Stimulated activated CD8-positive, alpha-beta memory T cell treated with anti-CD3 and anti-CD28 coated beads, Interleukin-15, amount 100 ng/mL, for 24 hours (primary cell): ENCODE results near the gene PPP6R3.

Experiments used
- DNase-seq: peaks from one replicate; pipeline ENCODE4 v3.0.0-alpha.2; 2020; ENCODE audit warnings: low read depth

PPP6R3 gene

DNA sequence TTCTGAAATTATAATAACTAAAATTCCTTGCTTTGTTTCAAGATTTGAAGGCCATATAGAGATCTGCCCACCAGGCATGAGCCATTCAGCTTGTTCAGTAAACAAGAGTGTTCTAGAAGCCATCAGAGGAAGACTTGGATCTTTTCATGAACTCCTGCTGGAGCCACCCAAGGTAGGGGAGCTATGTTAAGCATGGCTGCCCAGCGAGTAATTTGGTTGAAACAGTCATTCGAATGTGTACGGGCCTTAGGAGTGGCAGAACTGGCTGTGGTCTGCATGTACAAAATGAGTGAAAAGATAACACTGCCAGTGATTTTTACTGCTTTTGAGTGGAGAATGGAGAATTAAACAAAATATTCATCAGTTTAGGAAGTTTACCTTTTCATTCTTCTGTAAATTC, 103.7 kb downstream of the PPP6R3 start:
- no peak for DNase-seq

DNA sequence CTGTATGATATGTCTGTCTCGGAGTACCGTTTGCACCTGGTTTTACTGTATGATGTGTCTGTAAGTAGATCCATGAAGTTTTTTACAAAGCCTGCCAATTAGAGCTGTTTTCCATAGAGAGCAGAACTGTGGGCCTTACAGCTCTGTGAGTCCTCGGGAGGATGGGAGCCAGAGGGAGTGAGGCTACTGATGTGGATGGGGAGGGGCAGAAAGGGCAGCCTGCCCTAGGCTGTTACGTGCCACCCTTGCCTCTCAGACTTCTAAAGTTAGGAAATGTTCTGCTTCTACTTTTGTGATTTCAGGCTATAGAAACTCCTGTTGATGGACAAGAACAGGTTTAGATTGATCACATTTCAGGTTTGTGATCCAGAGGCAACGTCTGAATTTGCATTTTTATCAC, 105.2 kb downstream of the PPP6R3 start:
- no peak for DNase-seq

DNA sequence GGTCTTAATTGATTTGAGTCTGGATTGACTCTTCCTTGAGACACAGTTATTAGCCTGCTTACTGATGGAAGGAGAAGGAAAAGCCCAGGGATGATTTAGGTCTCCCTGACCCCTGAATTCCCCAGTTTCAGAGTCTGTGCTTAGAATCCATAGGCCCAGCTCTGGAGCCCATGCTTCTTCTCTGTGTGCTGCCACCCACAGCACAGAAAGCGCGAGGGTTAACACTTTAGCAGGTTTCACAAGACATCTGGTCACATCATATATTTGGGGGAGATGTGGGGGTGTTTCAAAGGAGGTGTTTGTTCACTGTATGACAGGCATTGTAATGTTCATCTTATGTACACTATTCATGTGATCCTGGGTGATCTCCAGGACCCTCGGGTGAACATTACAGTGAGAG, 107.0 kb downstream of the PPP6R3 start:
- no peak for DNase-seq

GRCh38 chr11:68569357-68569756, 108.8 kb downstream of the PPP6R3 start:
- DNase-seq: no peak

GRCh38 chr11:68570691-68571090, 110.1 kb downstream of the PPP6R3 start:
- no peak for DNase-seq

GRCh38 chr11:68574308-68574707, 113.8 kb downstream of the PPP6R3 start:
- no peak for DNase-seq

DNA sequence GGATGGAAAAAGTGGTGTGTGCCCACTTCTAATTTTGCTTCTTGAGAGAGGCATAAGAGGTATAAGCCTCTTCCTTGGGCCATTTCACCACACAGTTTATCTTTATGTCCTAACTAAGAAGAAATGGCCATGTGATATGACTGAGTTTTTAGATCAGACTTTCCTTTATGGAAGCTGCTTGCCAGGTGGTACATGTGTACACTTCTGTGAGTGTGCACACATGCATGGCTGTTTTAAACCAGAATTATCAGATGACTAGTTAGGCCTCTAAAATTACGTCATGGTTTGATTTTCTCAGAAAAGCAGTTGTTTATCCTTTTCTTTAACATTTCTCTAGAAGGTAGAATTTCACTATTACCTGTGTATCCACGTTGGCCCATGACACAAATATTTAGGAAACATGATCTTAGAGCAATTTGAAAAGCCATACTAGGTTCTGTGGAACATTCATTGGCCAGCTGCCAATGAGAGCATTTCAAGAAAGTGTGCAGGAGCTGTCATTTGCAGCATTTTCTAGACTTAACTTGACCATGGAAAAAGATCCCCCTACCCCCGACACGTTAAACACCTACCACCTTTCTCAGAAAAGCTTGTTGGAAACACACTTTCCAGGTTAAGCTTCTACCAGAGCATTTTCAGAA, 114.6 kb downstream of the PPP6R3 start:
- no peak for DNase-seq

DNA sequence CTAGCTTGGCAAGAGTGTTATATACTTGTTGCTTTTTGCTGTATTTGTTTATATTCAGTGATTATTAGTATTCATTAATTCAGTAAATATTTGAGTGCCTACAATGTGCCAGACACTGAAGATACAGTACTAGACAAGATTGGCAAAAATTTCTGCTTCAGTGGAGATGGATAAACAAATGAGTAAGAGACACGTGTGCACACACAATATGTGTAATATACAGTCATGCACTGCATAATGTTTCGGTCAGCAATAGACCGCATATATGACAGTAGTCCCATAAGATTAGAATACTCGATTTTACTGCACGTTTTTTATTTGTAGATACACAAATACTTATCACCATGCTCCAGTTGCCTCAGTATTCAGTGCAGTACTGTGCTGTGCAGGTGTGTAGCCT, 118.9 kb downstream of the PPP6R3 start:
- no peak for DNase-seq

GRCh38 chr11:68581439-68581838, 120.9 kb downstream of the PPP6R3 start:
- no peak for DNase-seq

GRCh38 chr11:68581901-68582300, 121.3 kb downstream of the PPP6R3 start:
- DNase-seq: no peak

GRCh38 chr11:68582416-68583040, 122.0 kb downstream of the PPP6R3 start:
- DNase-seq: no peak

- DNase-seq: no peak
Measured at GRCh38 chr11:68583041-68583446, 122.5 kb downstream of the PPP6R3 start.

- peak; percentile 35 for DNase-seq
Measured at GRCh38 chr11:68584097-68584496, 123.5 kb downstream of the PPP6R3 start.

GRCh38 chr11:68584991-68585524, 124.5 kb downstream of the PPP6R3 start:
- no peak for DNase-seq

- no peak for DNase-seq
Measured at GRCh38 chr11:68589547-68590216, 129.1 kb downstream of the PPP6R3 start.

DNA sequence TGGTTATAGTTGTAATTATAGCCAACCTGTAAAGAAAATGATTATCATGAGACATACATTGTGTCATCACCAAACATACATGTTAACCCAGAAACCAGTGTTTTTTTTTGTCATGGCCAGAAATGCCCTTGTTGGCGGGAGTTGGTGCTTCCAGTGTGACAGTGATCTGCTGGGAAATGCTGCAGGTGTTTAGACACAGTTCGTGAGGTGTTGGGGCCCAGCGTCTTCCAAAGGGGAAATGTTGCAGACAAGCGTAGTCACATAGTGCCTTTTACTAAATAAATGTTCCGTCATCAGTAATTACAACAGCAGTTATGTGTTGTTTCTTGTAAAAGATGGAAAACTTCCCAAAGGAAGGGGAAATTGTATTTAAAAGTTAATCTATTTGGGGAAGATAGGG, 131.2 kb downstream of the PPP6R3 start:
- no peak for DNase-seq

DNA sequence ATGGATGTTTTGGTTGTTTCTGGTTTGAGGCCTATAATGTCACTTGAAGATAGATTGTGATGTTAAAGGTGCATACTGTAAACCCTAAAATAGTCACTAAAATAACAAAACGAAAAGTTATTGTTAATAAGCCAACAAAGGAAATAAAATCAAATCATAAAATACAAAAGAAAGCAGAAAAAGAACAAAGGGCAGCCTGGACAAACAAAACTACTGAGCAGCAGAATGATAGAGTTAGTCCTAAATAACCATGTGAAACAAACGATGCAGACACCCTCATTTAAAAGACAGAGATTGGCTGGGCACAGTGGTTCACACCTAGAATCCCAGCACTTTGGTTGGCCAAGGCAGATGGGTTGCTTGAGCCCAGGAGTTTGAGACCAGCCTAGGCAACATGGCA, 132.9 kb downstream of the PPP6R3 start:
- DNase-seq: no peak

DNA sequence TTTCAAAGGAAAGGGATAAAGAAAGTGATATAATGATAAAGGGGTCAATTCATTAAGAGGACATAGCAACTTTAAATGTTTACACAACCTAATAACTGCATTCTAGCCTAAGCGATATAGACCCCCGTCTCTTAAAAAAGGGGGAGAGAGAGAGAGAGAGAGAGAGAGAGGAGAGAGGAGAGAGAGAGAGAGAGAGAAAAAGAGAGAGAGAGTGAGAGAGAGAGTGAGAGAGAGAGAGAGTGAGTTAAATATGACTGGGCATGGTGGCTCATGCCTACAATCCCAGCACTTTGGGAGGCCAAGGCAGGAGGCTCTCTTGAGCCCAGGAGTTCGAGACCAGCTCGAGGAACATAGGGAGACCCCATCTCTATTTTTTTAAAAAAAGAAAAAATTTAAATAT, 133.6 kb downstream of the PPP6R3 start:
- DNase-seq: no peak

- DNase-seq: no peak
Measured at GRCh38 chr11:68596231-68596630, 135.7 kb downstream of the PPP6R3 start.

- no peak for DNase-seq
Measured at GRCh38 chr11:68598816-68599653, 138.5 kb downstream of the PPP6R3 start.

GRCh38 chr11:68601147-68601546, 140.6 kb downstream of the PPP6R3 start:
- DNase-seq: no peak

DNA sequence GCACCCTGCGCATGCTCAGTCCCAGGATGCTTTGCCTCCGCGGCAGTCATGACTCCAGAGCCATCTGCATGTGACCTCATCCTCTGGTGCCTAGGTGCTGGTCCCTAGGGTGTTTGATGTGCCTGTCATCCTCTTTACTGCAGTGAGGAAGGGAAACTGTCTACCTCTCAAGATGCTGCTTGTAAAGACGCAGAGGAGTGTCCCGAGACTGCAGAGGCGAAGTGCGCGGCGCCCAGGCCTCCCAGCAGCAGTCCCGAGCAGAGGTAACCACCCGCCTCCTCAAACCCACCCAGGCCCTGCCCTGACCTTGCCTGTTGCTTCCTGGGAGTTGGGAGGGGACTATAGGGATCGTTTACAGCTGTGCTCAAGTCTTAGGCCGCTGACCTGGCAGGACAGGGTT, 149.2 kb downstream of the PPP6R3 start:
- DNase-seq: no peak
